Measurements from ENCODE around the gene RCC2. TPM values are rescaled to one million over a fixed set of nuclear protein-coding genes. Genes with fewer than 3 reads are reported as not detected.

Gene RCC2
- total and polyA plus RNA-seq, 2 of the 4 experiments (the other 2 are of a cell fraction) = 24.0 to 38.9 TPM

DNA sequence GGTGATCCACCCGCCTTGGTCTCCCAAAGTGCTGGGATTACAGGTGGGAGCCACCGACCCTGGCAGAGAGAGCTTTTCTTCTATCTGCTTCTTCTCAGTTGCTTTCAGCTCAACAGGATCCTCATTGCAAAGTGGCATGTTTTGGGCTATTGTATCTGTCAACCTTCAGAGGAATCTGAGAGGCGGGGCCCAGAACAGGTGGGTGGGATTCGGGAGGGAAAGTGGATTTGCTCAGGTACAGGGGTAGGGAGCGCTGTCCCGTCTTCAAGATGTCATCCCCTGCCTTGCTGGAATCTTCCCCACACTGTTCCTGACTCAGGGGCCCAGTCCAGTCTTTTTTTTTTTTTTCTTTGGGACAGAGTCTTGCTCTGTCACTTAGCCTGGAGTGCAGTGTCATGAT lies 26.9 kb upstream of the RCC2 start:
- Histone ChIP-seq H3K9me1 (ENCODE audit: insufficient read depth, low read length) (no peaks in the 10 kb centered on the region), H4K8ac (ENCODE audit: low read depth in 2 of 2, low read length in 2 of 2) (no peak overlapping the region), H3K18ac (ENCODE audit: low read depth, low read length) (no peak overlapping the region), H3K4ac (ENCODE audit: low read depth, low read length) (no peak overlapping the region), H3K9me3 (ENCODE audit: control insufficient read depth, insufficient read depth, low read length) (no peaks in the 10 kb centered on the region), H3K4me3 (ENCODE audit: insufficient read depth, low read depth, low read length) (no peak overlapping the region), H2AK9ac (replicated peaks; ENCODE audit: low read depth, low read length, poor library complexity) (no peak overlapping the region), H4K20me1 (ENCODE audit: insufficient read depth, low read length) (no peaks in the 10 kb centered on the region), H3K4me2 (ENCODE audit: low read depth, low read length) (no peak overlapping the region), H4K91ac (ENCODE audit: insufficient read depth, low read depth, low read length) (no peak overlapping the region), H3K27me3 (ENCODE audit: control insufficient read depth, insufficient read depth, low read length) (peaks cover 2% of the 10 kb centered on the region), H3K36me3 (ENCODE audit: control insufficient read depth, insufficient read depth, low read length) (no peaks in the 10 kb centered on the region), H3K79me1 (ENCODE audit: low read depth in 1 of 2, low read length in 2 of 2) (no peaks in the 10 kb centered on the region), H2AFZ (replicated peaks; ENCODE audit: low read length, poor library complexity) (no peak overlapping the region), H2BK15ac (ENCODE audit: low read depth, low read length) (no peak overlapping the region), H4K5ac (ENCODE audit: low read depth, low read length) (no peak overlapping the region), H3K27ac (ENCODE audit: insufficient read depth, low read length) (no peak overlapping the region), H2BK5ac (ENCODE audit: low read depth, low read length, poor library complexity, severe bottlenecking) (no peak overlapping the region), H2BK20ac (ENCODE audit: low read depth, low read length) (no peak overlapping the region), H3K56ac (ENCODE audit: extremely low read depth, insufficient read depth, low read length) (no peak overlapping the region), H2AK5ac (ENCODE audit: low read depth, low read length) (no peak overlapping the region), H3K4me1 (ENCODE audit: control insufficient read depth, insufficient read depth, low read length) (no peaks in the 10 kb centered on the region), H2BK120ac (ENCODE audit: low read depth, low read length) (no peak overlapping the region), H3K14ac (replicated peaks; ENCODE audit: low read depth, low read length) (no peak overlapping the region), H3K9ac (ENCODE audit: low read depth, low read length) (no peak overlapping the region), H3K23ac (ENCODE audit: low read depth, low read length) (no peak overlapping the region)
- ATAC-seq (ENCODE audit: low read depth) = no peak
- ChIA-PET CTCF (no interaction called here), POLR2A (ENCODE audit: unreplicated experiment) (no interaction called here)
- TF ChIP-seq POLR2A (IDR thresholded peaks at IDR 0.05; ENCODE audit: low read depth, low read length) (no peak), CEBPB (IDR thresholded peaks at IDR 0.05; ENCODE audit: low read depth, low read length) (no peak), NFE2L2 (IDR thresholded peaks at IDR 0.05; ENCODE audit: low read depth, low read length) (no peak), RFX5 (IDR thresholded peaks at IDR 0.05; ENCODE audit: low read depth, low read length) (no peak), RAD21 (IDR thresholded peaks at IDR 0.05; ENCODE audit: low read length) (no peak), MAFK (IDR thresholded peaks at IDR 0.05; ENCODE audit: low read depth, low read length) (no peak), MAZ (IDR thresholded peaks at IDR 0.05; ENCODE audit: borderline replicate concordance, low read depth, low read length) (no peak), CHD1 (IDR thresholded peaks at IDR 0.05; ENCODE audit: low read depth, low read length) (no peak), FOS (IDR thresholded peaks at IDR 0.05; ENCODE audit: low read depth, low read length) (no peak), BHLHE40 (IDR thresholded peaks at IDR 0.05; ENCODE audit: low read depth, low read length) (no peak), SMC3 (IDR thresholded peaks at IDR 0.05; ENCODE audit: low read depth, low read length) (no peak), RCOR1 (IDR thresholded peaks at IDR 0.05; ENCODE audit: insufficient replicate concordance, low read length) (no peak), MXI1 (IDR thresholded peaks at IDR 0.05; ENCODE audit: borderline replicate concordance, low read depth, low read length) (no peak)
- TF ChIP-seq, protein P1, sequence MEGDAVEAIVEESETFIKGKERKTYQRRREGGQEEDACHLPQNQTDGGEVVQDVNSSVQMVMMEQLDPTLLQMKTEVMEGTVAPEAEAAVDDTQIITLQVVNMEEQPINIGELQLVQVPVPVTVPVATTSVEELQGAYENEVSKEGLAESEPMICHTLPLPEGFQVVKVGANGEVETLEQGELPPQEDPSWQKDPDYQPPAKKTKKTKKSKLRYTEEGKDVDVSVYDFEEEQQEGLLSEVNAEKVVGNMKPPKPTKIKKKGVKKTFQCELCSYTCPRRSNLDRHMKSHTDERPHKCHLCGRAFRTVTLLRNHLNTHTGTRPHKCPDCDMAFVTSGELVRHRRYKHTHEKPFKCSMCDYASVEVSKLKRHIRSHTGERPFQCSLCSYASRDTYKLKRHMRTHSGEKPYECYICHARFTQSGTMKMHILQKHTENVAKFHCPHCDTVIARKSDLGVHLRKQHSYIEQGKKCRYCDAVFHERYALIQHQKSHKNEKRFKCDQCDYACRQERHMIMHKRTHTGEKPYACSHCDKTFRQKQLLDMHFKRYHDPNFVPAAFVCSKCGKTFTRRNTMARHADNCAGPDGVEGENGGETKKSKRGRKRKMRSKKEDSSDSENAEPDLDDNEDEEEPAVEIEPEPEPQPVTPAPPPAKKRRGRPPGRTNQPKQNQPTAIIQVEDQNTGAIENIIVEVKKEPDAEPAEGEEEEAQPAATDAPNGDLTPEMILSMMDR (conservative IDR thresholded peaks at IDR 0.05; ENCODE audit: low read depth, low read length) = no peak
- TF ChIP-seq, protein P2, sequence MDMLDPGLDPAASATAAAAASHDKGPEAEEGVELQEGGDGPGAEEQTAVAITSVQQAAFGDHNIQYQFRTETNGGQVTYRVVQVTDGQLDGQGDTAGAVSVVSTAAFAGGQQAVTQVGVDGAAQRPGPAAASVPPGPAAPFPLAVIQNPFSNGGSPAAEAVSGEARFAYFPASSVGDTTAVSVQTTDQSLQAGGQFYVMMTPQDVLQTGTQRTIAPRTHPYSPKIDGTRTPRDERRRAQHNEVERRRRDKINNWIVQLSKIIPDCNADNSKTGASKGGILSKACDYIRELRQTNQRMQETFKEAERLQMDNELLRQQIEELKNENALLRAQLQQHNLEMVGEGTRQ (IDR thresholded peaks at IDR 0.05; ENCODE audit: low read depth, low read length) = no peak
- TF ChIP-seq, protein P3, sequence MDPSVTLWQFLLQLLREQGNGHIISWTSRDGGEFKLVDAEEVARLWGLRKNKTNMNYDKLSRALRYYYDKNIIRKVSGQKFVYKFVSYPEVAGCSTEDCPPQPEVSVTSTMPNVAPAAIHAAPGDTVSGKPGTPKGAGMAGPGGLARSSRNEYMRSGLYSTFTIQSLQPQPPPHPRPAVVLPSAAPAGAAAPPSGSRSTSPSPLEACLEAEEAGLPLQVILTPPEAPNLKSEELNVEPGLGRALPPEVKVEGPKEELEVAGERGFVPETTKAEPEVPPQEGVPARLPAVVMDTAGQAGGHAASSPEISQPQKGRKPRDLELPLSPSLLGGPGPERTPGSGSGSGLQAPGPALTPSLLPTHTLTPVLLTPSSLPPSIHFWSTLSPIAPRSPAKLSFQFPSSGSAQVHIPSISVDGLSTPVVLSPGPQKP (IDR thresholded peaks at IDR 0.05; ENCODE audit: borderline replicate concordance, low read depth, low read length) = no peak
- DNase-seq = no peak
- dilution Hi-C loops (cut with HindIII; ENCODE audit: low sequenced_read_pairs, unreplicated experiment) (no loop called here), intact Hi-C loops (cut with micrococcal nuclease) (no loop called here), in situ Hi-C loops (cut with MboI; ENCODE audit: low sequenced_read_pairs) (no loop called here)
- WGBS, 2 experiments (ENCODE audit: extremely low coverage in 2 of 2, insufficient read length in 1 of 2) = no CpG with 5 or more reads among the region's 6 CpGs
- BruUV-seq (replicated peaks) = no TSS peak
